SK-N-MC (cell line): ENCODE measurements around the gene TAGLN3.

Experiments
- EZH2 ChIP-seq: fragments of 200-600 bp; sonication (generic); IDR thresholded peaks from one replicate; pipeline ENCODE4 v1.6.1; 2017; ENCODE audit warnings: antibody characterized with exemption
- POLR2AphosphoS5 ChIP-seq: IDR thresholded peaks from 2 replicates; pipeline ENCODE4 v1.6.1; 2012; ENCODE audit warnings: mild to moderate bottlenecking, low read depth, low read length, borderline replicate concordance

GRCh38 chr3:111981457-111981763, 17.3 kb upstream of the TAGLN3 start:
- TF ChIP-seq POLR2AphosphoS5 (no peak), EZH2 (no peak)
